HEK293T (cell line): ENCODE data around the gene LYPD6B.

Experiments
- BHLHE40 ChIP-seq: fragments of 450-650 bp; IDR thresholded peaks from 2 replicates; pipeline ENCODE4 v1.6.1; 2016; ENCODE audit warnings: mild to moderate bottlenecking, moderate library complexity, borderline replicate concordance
- CTBP1 ChIP-seq: fragments of 450-650 bp; IDR thresholded peaks from 2 replicates; pipeline ENCODE4 v1.6.1; 2016; ENCODE audit warnings: borderline replicate concordance
- HDGF ChIP-seq: fragments of 450-650 bp; IDR thresholded peaks from 2 replicates; pipeline ENCODE4 v1.6.1; 2017; ENCODE audit warnings: antibody characterized with exemption, borderline replicate concordance
- L3MBTL2 ChIP-seq: fragments of 450-650 bp; conservative IDR thresholded peaks from 2 replicates; pipeline ENCODE4 v1.6.1; 2016; ENCODE audit warnings: mild to moderate bottlenecking
- LEF1 ChIP-seq: fragments of 450-650 bp; IDR thresholded peaks from 2 replicates; pipeline ENCODE4 v1.6.1; 2017; ENCODE audit warnings: mild to moderate bottlenecking, borderline replicate concordance
- SP1 ChIP-seq: fragments of 450-650 bp; IDR thresholded peaks from 2 replicates; pipeline ENCODE4 v1.6.1; 2017
- ZNF384 ChIP-seq: fragments of 450-650 bp; IDR thresholded peaks from 2 replicates; pipeline ENCODE4 v1.6.1; 2016

GRCh38 chr2:149175956-149176355 is 137.5 kb downstream of the LYPD6B start:
- TF ChIP-seq HDGF: no peak
- TF ChIP-seq L3MBTL2: no peak
- no peak for TF ChIP-seq CTBP1
- no peak for TF ChIP-seq ZNF384
- no peak for TF ChIP-seq SP1
- TF ChIP-seq BHLHE40: no peak
- no peak for TF ChIP-seq LEF1
